DMS114 treated with DMSO at 0.1 percent for 48 hours (cell line): ENCODE results near the gene ENO1.

Experiments used
- DNase-seq: peaks from one replicate; lab custom pipeline; 2025; ENCODE audit not compliant: unreplicated experiment; lab: John Stamatoyannopoulos, UW

ENO1 gene

DNA sequence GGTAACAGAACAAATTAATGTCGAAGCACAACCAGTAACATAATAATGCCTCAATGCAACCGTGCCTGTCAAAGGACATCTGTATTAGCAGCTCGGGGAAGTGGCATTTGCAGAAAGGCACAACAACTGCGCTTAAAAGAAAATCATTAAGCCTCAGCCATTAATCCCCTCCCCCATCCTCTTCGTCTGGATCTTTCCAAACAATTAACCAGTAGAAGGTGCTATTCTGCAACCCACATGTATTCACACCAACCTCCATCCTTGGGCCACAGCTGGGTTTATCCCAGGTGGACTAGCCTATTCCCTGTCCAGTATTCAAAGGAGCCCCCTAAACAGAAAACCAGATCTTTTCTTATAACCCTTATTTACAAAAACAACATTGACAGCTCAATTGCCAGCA, 63.6 kb downstream of the ENO1 start:
- DNase-seq, result no peak

GRCh38 chr1:8813991-8814390, 64.5 kb downstream of the ENO1 start:
- no peak for DNase-seq

DNA sequence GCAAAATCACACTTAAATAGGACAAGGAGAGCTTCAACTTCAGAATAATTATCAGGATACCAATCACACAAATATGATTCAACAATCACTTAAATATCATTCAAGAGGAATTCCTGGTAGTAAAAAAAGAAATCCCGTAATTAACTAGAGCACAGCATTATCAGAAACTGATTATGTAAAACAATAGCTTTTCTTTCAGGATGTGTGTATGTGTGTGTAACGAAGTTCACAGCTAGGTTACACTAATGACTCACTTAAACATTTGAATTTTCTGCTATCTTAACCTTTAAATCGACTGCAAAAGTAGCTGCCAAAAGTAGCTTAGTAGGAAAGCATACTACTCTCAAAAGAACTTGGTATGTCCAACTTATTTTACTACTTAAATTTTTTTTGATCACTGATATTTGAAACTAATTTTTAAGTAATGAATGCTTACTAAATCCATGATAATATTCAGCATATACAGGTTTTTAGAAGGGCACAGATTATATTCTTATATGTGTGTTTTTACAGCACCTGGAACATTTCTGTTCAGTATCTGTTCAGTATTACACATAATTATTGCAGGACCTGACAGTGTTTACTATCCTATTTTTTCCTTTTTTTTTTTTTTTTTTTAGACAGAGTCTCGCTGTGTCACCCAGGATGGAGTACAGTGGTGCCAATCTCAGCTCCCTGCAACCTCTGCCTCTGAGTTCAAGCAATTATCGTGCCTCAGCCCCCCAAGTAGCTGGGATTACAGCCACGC, 65.3 kb downstream of the ENO1 start:
- DNase-seq, result no peak

- DNase-seq, result no peak
Observed at GRCh38 chr1:8812081-8812480, 66.4 kb downstream of the ENO1 start.
